ENCODE measurements around the gene COLGALT1.

Gene COLGALT1

GRCh38 chr19:17527326-17527725 lies 28.1 kb upstream of the COLGALT1 start:
- TF ChIP-seq GATA3 (IDR thresholded peaks at IDR 0.05; ENCODE audit: low read depth, low read length) (no peak), GATA2 (IDR thresholded peaks at IDR 0.05; ENCODE audit: low read depth, low read length) (no peak)

GRCh38 chr19:17528610-17529009 lies 26.8 kb upstream of the COLGALT1 start:
- no peak for TF ChIP-seq GATA2 (IDR thresholded peaks at IDR 0.05; ENCODE audit: low read depth, low read length)
- no peak for TF ChIP-seq GATA3 (IDR thresholded peaks at IDR 0.05; ENCODE audit: low read depth, low read length)

GRCh38 chr19:17529239-17530158 lies 25.9 kb upstream of the COLGALT1 start:
- TF ChIP-seq GATA3 (IDR thresholded peaks at IDR 0.05; ENCODE audit: low read depth, low read length) (no peak), GATA2 (IDR thresholded peaks at IDR 0.05; ENCODE audit: low read depth, low read length) (no peak)

- no peak for TF ChIP-seq GATA3 (IDR thresholded peaks at IDR 0.05; ENCODE audit: low read depth, low read length)
- TF ChIP-seq GATA2 (IDR thresholded peaks at IDR 0.05; ENCODE audit: low read depth, low read length), result no peak
These were observed 24.9 kb upstream of the COLGALT1 start for GRCh38 chr19:17530586-17530985.

GRCh38 chr19:17532116-17532515 lies 23.3 kb upstream of the COLGALT1 start:
- TF ChIP-seq GATA2 (IDR thresholded peaks at IDR 0.05; ENCODE audit: low read depth, low read length) (no peak), GATA3 (IDR thresholded peaks at IDR 0.05; ENCODE audit: low read depth, low read length) (no peak)

- TF ChIP-seq GATA3 (IDR thresholded peaks at IDR 0.05; ENCODE audit: low read depth, low read length) (no peak), GATA2 (IDR thresholded peaks at IDR 0.05; ENCODE audit: low read depth, low read length) (no peak)
These were observed 22.9 kb upstream of the COLGALT1 start for GRCh38 chr19:17532557-17532956.

GRCh38 chr19:17534767-17535166 lies 20.7 kb upstream of the COLGALT1 start:
- TF ChIP-seq GATA3 (IDR thresholded peaks at IDR 0.05; ENCODE audit: low read depth, low read length), result no peak
- no peak for TF ChIP-seq GATA2 (IDR thresholded peaks at IDR 0.05; ENCODE audit: low read depth, low read length)

GRCh38 chr19:17536955-17537354 lies 18.5 kb upstream of the COLGALT1 start:
- TF ChIP-seq GATA2 (IDR thresholded peaks at IDR 0.05; ENCODE audit: low read depth, low read length), result no peak
- TF ChIP-seq GATA3 (IDR thresholded peaks at IDR 0.05; ENCODE audit: low read depth, low read length), result no peak

- TF ChIP-seq GATA2 (IDR thresholded peaks at IDR 0.05; ENCODE audit: low read depth, low read length) (no peak), GATA3 (IDR thresholded peaks at IDR 0.05; ENCODE audit: low read depth, low read length) (no peak)
These were observed 16.7 kb upstream of the COLGALT1 start for GRCh38 chr19:17538684-17539237.

- TF ChIP-seq GATA3 (IDR thresholded peaks at IDR 0.05; ENCODE audit: low read depth, low read length), result no peak
- TF ChIP-seq GATA2 (IDR thresholded peaks at IDR 0.05; ENCODE audit: low read depth, low read length), result no peak
These were observed 16.0 kb upstream of the COLGALT1 start for GRCh38 chr19:17539238-17540117.

- no peak for TF ChIP-seq GATA3 (IDR thresholded peaks at IDR 0.05; ENCODE audit: low read depth, low read length)
- TF ChIP-seq GATA2 (IDR thresholded peaks at IDR 0.05; ENCODE audit: low read depth, low read length), result no peak
These were observed 15.3 kb upstream of the COLGALT1 start for GRCh38 chr19:17540174-17540573.

- TF ChIP-seq GATA3 (IDR thresholded peaks at IDR 0.05; ENCODE audit: low read depth, low read length), result no peak
- TF ChIP-seq GATA2 (IDR thresholded peaks at IDR 0.05; ENCODE audit: low read depth, low read length), result no peak
These were observed 14.2 kb upstream of the COLGALT1 start for GRCh38 chr19:17541184-17541759.

GRCh38 chr19:17542042-17542441 lies 13.4 kb upstream of the COLGALT1 start:
- TF ChIP-seq GATA2 (IDR thresholded peaks at IDR 0.05; ENCODE audit: low read depth, low read length) (no peak), GATA3 (IDR thresholded peaks at IDR 0.05; ENCODE audit: low read depth, low read length) (no peak)
